IgD-negative memory B cell (primary cell): Measurements from ENCODE around the gene MTNR1A. TPM values are rescaled to one million over a fixed set of nuclear protein-coding genes. Genes with fewer than 3 reads are reported as not detected.

Experiments used
- H3K27ac Mint-ChIP-seq, 3 donors: one replicate each; pipeline ENCODE4 v1.8.0; 2020 to 2022; ENCODE audit warnings: mild to moderate bottlenecking in 3 of 3, mixed read lengths in 3 of 3, moderate library complexity in 1 of 3
- H3K27me3 Mint-ChIP-seq: one replicate; pipeline ENCODE4 v1.8.0; 2021; ENCODE audit warnings: mixed read lengths
- H3K36me3 Mint-ChIP-seq: one replicate; pipeline ENCODE4 v1.8.0; 2020; ENCODE audit warnings: mild to moderate bottlenecking, mixed read lengths
- H3K4me1 Mint-ChIP-seq, 3 donors: one replicate each; pipeline ENCODE4 v1.8.0; 2020 to 2022; ENCODE audit warnings: mixed read lengths in 3 of 3, mild to moderate bottlenecking in 1 of 3
- H3K4me3 Mint-ChIP-seq, 4 donors: one replicate each; pipeline ENCODE4 v1.8.0; 2020 to 2022; ENCODE audit warnings: mild to moderate bottlenecking in 4 of 4, mixed read lengths in 4 of 4, moderate library complexity in 3 of 4
- H3K9me3 Mint-ChIP-seq, 3 donors: one replicate each; pipeline ENCODE4 v1.8.0; 2020 to 2021; ENCODE audit warnings: mixed read lengths in 3 of 3, mild to moderate bottlenecking in 1 of 3
- polyA plus RNA-seq: library from polyadenylated mRNA; unstranded; fragments of 300-500 nt; fragmentation: Illumina TruSeq; gene quantifications from one replicate; pipeline ENCODE4 v1.2.3, GENCODE V29; 2021

The MTNR1A gene
- polyA plus RNA-seq = not detected

DNA sequence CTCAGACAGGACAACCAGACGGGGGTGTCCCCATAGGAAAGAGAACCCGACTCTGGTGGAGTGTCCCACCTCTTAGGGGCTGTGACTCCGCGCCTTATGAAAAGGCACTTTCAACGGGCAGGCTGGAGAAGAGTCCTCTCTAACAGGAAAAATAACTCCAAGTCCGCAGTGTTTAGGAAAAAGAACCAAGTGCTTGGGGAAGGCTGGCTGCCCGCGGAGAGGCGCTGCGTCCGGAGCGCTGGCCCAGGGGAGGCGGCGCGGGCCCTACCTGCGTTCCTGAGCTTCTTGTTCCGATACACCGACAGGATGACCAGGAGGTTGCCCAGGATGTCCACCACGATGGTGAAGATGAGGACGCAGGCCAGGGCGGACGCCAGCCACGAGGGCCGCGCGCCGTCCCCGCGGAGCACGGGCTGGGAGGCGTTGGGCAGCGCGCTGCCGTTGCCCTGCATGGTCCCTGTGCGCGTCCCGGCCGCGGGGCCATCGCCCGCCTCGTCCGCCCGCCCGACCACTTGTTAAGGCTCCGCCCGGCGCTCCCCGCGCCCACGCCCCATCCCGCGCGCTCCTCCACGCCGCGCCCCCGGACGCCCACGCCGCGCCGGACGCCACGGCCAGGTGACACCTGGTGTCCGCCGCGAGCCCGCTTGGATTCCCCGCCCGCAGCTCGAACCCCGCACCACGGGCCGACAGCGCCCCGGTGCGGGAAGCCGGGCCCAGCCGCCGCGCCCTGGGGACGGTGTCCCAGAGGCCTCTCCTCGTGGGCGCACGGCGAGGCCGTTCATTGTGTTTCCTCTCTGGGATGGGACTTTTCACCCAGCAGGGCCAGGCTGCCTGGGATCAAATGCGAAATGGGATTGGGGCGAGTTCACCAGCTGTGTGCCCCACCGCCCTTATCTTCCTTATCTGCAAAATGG lies at the start of gene MTNR1A:
TSS of gene MTNR1A (minus strand) at position 654 of the 914 bp plus-strand sequence. CDS start at position 452, 202 bp downstream.
- peaks cover 4% of the 10 kb centered on the region in 3 donors for H3K9me3 Mint-ChIP-seq
- H3K4me1 Mint-ChIP-seq = no peaks in the 10 kb centered on the region
- peaks cover 7% of the 10 kb centered on the region for H3K27me3 Mint-ChIP-seq
- no peak within 1 kb of the TSS for H3K27ac Mint-ChIP-seq
- peak within 1 kb of the TSS in 1 of 4 donors; percentile 17 for H3K4me3 Mint-ChIP-seq
- no peaks in the 10 kb centered on the region for H3K36me3 Mint-ChIP-seq

DNA sequence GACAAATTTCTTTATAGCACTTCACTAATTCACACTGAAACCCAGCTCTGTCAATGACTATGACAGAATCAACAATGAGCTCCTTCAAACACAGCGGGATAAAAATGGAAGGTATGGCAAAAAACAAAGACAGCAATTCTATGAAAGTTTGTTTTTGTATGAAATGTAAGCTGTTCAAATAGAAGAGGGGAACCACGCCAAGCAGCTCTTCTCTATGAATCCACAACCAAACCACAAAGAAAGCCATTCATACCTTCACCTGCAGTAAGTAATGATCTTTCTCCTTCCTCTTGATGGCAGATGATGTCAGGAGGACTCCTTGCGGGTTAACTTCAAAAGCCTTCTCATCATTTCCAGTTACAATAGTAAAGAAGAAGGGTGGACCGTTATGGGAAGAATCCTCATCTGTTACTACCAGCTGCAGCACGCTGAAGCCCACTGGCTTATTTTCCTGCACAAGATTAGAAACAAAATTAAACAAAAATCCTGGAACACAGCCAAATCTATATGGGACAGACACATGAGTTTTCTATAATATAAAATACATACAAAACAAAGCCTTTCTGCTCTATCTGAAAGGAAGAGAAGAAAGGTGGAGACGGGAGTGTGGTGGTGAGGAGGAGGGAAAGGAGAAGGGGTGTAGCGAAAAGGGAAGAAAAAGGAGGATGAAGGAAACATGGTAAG lies 48.9 kb upstream of the MTNR1A start:
- Mint-ChIP-seq H3K4me1 (no peaks in the 10 kb centered on the region), H3K36me3 (no peaks in the 10 kb centered on the region), H3K9me3 (peaks cover 0 to 7% (median 0%) of the 10 kb centered on the region in 3 donors), H3K4me3 (no peak overlapping the region), H3K27ac (no peak overlapping the region), H3K27me3 (no peaks in the 10 kb centered on the region)

DNA sequence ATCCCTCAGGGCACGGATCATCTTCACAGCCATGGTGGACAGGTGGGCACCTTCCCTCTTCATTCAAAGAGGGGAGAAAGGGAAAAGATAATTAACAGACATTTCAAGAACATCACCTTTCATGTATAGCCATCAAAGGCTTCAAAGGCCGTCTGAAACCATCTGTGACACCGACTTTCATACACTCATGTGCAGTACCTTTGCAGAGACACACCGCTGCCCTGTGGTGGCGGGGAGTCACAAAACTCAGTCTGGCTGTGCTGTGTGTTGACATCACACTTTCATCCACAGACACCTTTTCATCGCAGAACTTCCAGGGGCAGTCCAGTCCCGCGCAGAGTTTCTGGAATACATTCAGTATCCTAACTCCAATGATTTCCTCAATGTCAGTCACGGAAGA lies 47.6 kb upstream of the MTNR1A start:
- Mint-ChIP-seq H3K4me3 (peak overlapping the region in 1 of 4 donors; percentile 45), H3K36me3 (no peaks in the 10 kb centered on the region), H3K9me3 (peaks cover 0 to 4% (median 0%) of the 10 kb centered on the region in 3 donors), H3K27ac (no peak overlapping the region), H3K4me1 (no peaks in the 10 kb centered on the region), H3K27me3 (no peaks in the 10 kb centered on the region)

DNA sequence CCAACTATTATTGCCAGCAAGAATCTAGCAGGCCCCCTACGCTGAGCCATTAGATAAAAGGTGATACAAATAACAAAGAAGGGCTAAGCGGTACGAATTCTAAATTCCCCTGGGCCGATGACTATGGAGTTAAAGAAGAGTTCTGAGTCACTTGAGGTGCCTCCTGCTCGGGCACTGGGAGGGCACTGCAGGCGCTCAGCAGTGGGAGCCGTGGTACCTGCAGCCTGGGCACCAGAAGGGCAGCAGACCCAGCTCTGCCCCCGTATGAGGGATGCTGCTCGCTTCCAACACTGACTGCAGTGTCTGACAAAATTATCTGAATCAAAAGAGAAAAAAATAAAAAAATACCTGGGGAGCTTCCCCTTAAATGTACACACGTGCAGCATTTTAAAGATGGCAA lies 44.1 kb upstream of the MTNR1A start:
- Mint-ChIP-seq H3K4me1 (no peaks in the 10 kb centered on the region), H3K4me3 (no peak overlapping the region), H3K9me3 (peaks cover 0 to 4% (median 0%) of the 10 kb centered on the region in 3 donors), H3K36me3 (no peaks in the 10 kb centered on the region), H3K27me3 (no peaks in the 10 kb centered on the region), H3K27ac (no peak overlapping the region)

DNA sequence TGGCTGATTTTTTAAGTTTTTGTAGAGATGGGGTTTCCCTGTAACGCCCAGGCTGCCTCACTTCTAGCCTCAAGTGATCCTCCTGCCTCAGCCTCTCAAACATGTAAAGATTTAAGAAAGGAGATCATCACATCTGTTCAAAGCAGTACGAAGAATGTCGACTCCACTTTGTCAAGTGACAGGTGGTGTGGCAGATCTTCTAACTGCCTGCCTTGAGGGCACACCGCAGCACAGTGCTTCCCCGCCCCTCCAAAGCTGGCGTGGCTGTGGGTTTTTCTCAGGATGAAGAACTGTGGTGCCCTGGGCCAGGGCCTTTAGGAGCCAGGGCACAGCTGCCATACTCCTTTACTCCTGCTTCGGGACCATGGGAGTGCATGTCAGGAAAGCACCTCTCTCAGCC lies 43.3 kb upstream of the MTNR1A start:
- no peaks in the 10 kb centered on the region for H3K27me3 Mint-ChIP-seq
- no peak overlapping the region for H3K27ac Mint-ChIP-seq
- H3K4me3 Mint-ChIP-seq = no peak overlapping the region
- no peaks in the 10 kb centered on the region for H3K36me3 Mint-ChIP-seq
- H3K4me1 Mint-ChIP-seq = no peaks in the 10 kb centered on the region
- peaks cover 0 to 4% (median 0%) of the 10 kb centered on the region in 3 donors for H3K9me3 Mint-ChIP-seq

DNA sequence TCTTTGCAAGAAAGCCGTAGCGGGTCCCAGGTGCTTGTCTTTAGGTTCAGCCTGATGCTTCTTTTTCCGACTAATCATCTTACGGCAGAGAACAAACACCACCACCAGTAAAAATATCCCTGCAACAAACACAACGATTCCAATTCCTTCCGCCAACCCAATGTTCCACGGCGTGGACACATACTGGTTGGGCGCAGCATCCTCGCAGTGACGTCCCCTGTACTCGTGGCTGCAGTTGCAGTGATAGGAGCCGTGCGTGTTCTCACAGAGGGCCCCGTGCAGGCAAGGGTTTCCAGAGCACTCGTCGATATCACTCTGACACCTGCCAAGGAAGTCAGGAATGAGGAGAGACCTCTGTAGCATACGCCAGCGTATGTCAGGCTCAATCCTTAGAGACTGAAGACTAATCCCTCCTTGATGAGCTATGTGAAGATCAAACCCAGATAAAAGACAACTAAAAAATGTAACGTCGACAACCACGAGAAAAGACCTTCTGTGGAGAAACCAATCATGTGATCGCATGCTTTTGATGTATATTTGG lies 41.6 kb upstream of the MTNR1A start:
- H3K9me3 Mint-ChIP-seq = peaks cover 0 to 4% (median 0%) of the 10 kb centered on the region in 3 donors
- H3K4me3 Mint-ChIP-seq = no peak overlapping the region
- H3K36me3 Mint-ChIP-seq = no peaks in the 10 kb centered on the region
- H3K27me3 Mint-ChIP-seq = no peaks in the 10 kb centered on the region
- no peaks in the 10 kb centered on the region for H3K4me1 Mint-ChIP-seq
- no peak overlapping the region for H3K27ac Mint-ChIP-seq

DNA sequence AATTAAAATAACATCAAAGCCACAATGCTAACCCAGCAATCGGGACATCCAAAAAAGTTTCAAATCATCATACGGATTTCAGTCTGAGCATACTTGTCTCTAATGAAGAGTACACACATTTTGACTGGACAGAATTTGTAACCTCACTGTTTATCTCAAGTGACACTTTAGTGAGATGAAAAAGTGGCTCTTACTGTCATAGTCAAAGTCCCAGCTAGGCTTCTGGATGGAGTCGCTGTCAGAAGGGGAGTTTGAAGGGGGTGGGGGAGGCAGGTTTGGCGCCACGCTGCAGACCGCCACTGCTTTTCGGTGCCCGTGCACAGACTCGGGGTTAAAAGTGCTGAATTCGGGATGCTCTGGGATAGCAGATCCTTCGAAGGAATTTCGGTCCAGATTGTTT lies 41.0 kb upstream of the MTNR1A start:
- H3K9me3 Mint-ChIP-seq = peaks cover 0 to 4% (median 0%) of the 10 kb centered on the region in 3 donors
- H3K36me3 Mint-ChIP-seq = no peaks in the 10 kb centered on the region
- no peak overlapping the region for H3K4me3 Mint-ChIP-seq
- H3K4me1 Mint-ChIP-seq = no peaks in the 10 kb centered on the region
- H3K27me3 Mint-ChIP-seq = no peaks in the 10 kb centered on the region
- no peak overlapping the region for H3K27ac Mint-ChIP-seq

DNA sequence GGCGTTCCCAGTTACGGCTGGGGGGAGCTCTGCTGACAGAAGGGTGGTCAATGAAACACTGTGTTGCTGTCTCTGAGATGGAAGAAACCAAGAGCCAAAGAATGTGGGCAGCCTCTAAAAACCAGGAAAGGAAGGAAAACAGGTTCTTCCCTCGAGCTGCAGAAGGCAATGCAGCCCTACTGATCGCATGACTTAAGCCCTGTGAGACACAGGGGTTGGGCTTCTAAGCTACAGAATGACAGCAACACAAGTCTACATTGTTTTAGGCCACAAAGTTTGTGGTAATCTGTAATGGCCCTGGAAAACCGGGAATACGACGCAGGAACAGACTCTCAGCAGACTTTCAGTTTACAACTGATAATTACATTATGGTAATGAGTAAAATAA lies 38.2 kb upstream of the MTNR1A start:
- Mint-ChIP-seq H3K4me3 (no peak overlapping the region), H3K36me3 (no peaks in the 10 kb centered on the region), H3K27me3 (no peaks in the 10 kb centered on the region), H3K4me1 (no peaks in the 10 kb centered on the region), H3K9me3 (peaks cover 0 to 4% (median 0%) of the 10 kb centered on the region in 3 donors), H3K27ac (no peak overlapping the region)

DNA sequence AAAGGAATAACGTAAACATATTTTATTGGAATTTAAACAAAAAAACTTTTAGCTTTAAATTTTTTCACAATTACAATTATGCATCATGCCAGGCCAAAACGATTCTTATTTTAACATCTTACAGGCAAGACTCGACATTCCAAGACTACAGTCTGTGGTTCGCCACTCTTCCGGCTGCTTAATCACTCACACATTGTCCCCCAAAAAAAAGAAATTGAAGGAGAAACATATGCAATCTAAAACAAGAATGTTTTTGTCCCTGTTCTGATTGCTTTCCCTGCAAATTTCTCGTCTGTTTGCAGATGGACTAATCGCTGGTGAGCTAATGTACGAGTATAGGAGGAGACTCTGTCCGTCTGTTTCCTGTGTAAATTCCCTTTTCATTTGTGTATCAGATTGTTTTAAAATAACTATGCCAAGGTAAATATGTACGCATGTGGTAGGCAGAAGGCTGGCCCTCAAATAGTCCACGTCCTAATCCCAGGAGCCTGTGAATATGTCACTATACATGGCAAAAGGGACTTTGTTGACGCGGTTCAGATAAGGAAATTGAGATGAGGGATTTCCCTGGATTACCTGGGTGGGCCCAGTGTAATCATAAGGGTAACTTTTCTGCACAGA lies 37.7 kb upstream of the MTNR1A start:
- no peaks in the 10 kb centered on the region for H3K36me3 Mint-ChIP-seq
- no peak overlapping the region for H3K27ac Mint-ChIP-seq

DNA sequence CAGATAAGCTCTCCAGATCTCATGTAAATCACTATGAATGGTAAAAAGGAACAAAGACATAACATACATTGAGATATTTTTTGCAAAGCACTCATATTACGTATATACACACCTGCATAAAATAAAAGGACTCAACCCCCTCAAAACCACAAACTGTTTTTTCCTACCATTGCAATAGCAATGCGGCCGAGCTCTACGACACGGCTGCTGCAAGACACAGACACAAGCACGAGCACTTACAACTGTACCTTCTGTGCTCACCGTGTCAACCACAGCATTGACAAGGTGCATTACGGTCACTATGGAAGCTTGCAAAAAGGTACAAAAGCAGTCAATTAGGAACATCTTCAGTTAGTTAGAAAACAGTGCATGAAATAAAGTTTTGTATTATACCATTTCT lies 37.1 kb upstream of the MTNR1A start:
- no peak overlapping the region for H3K27ac Mint-ChIP-seq
- no peaks in the 10 kb centered on the region for H3K4me1 Mint-ChIP-seq
- H3K36me3 Mint-ChIP-seq = no peaks in the 10 kb centered on the region
- peaks cover 0 to 4% (median 0%) of the 10 kb centered on the region in 3 donors for H3K9me3 Mint-ChIP-seq
- H3K27me3 Mint-ChIP-seq = peaks cover 2% of the 10 kb centered on the region
- H3K4me3 Mint-ChIP-seq = no peak overlapping the region

More for the DNA sequence above, 37.7 kb upstream of the MTNR1A start:
- H3K27me3 Mint-ChIP-seq = peaks cover 2% of the 10 kb centered on the region
- no peaks in the 10 kb centered on the region for H3K4me1 Mint-ChIP-seq
- H3K4me3 Mint-ChIP-seq = no peak overlapping the region
- peaks cover 0 to 4% (median 0%) of the 10 kb centered on the region in 3 donors for H3K9me3 Mint-ChIP-seq

DNA sequence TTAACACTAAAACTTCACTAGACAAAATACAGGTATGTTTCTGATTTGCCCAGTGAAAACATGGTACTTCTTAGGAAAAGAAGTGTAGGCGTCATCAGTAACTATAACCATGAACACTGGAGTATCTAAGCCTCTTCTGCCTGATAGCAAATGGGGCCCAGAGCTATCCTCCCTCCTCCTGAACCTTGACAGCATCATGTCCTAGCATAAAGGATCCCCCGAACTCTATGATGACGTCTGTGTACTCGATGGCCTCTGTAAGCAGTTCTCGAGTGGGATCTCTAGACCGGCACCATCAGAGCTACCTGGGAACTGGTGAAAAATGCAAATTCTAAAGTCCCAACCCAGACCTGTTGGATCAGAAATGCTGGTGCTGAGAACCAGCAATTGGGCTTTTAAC lies 36.3 kb upstream of the MTNR1A start:
- Mint-ChIP-seq H3K36me3 (no peaks in the 10 kb centered on the region), H3K4me1 (no peaks in the 10 kb centered on the region), H3K9me3 (no peaks in the 10 kb centered on the region), H3K4me3 (no peak overlapping the region), H3K27me3 (peaks cover 2% of the 10 kb centered on the region), H3K27ac (no peak overlapping the region)

DNA sequence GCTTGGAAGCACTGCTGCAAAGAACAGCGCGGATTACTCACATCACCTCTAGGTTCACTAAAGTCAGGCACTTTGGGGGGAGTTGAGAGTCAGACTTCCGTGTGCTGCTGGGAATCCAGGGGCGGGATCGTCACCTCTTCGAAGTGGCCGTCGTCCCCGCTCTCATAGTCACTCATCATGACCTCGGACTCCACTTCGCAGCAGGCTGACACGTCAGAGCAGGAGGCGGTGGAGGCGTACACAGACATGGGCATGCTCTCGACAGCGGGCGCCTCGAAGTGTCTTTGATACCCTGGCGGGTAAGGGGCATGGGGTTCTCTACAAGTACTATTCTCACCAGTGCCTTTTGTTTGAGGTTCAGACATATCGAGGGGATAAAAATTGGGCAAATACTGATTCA lies 33.1 kb upstream of the MTNR1A start:
- peaks cover 1% of the 10 kb centered on the region for H3K36me3 Mint-ChIP-seq
- H3K27me3 Mint-ChIP-seq = peaks cover 2% of the 10 kb centered on the region
- H3K9me3 Mint-ChIP-seq = no peaks in the 10 kb centered on the region
- no peaks in the 10 kb centered on the region for H3K4me1 Mint-ChIP-seq
- no peak overlapping the region for H3K27ac Mint-ChIP-seq
- no peak overlapping the region for H3K4me3 Mint-ChIP-seq

DNA sequence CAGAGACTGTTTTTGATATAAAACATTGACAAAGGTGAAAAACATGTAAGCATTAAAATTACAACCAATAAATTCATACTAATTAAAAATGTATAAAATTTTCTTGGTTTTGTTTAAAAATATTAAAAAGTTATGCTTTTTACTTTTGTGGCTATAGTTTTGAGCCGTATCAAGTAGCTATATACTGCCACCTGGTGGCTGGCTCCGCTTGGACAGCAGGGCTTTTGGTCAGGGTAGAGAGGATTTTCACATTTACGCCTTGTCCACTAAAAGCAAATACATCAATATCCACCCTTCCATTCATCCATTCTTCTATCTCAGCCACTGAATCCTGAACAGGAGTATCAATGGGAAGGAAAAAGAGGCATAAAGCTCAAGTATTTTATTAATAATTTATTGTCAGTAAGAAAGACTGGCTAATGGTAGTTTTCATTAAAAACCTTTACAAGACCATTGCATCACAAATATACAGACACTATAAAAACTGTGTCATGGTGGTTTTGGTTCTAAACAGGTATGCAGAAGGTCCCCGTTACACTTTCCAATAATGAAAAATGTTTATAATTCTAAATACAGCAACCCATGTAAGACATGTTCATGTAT lies 32.1 kb upstream of the MTNR1A start:
- Mint-ChIP-seq H3K36me3 (peaks cover 1% of the 10 kb centered on the region), H3K4me1 (no peaks in the 10 kb centered on the region), H3K4me3 (no peak overlapping the region), H3K27me3 (peaks cover 2% of the 10 kb centered on the region), H3K9me3 (no peaks in the 10 kb centered on the region), H3K27ac (no peak overlapping the region)

DNA sequence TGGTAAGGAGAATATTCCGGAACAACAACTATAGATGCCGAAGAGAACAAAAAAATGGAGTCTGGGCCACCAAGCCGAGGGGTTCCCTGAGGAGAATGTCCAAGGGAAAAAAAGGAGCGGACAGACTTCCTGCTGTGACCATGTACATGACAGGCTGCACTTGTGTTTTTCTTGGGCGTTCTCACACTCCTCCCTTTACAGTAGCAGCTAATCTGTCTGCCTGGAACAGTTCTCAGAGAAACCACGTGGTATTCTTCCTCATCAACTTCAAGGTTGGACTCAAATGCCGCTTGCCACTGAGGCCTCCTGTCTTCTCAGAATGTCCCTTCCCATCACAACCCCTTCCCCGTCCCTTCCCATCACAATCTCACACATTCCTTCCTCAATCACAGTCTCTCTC lies 30.8 kb upstream of the MTNR1A start:
- H3K4me1 Mint-ChIP-seq = no peaks in the 10 kb centered on the region
- peaks cover 2% of the 10 kb centered on the region for H3K27me3 Mint-ChIP-seq
- H3K4me3 Mint-ChIP-seq = no peak overlapping the region
- H3K9me3 Mint-ChIP-seq = no peaks in the 10 kb centered on the region
- H3K27ac Mint-ChIP-seq = no peak overlapping the region
- peaks cover 1% of the 10 kb centered on the region for H3K36me3 Mint-ChIP-seq

DNA sequence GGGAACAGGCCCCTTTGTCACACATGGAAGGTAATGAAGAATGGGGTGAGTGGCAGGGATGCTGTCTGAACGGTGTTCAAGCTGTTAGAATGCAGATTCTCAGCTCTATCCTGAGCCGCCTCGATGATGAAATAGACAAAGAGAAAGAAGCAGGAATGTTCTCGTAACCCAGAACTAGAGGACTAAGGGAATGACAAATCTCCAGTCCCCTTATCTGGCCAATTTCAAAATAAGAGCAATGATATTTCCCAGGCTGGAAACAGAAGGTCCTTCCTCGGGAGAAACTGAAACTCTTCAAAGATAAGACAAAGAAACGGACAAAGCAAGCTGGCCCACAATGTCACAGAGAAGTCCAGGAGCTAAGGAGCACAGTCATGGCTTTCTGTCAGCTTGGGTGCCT lies 29.5 kb upstream of the MTNR1A start:
- Mint-ChIP-seq H3K4me1 (no peaks in the 10 kb centered on the region), H3K27ac (peak overlapping the region in 1 of 3 donors; percentile 31), H3K36me3 (peaks cover 1% of the 10 kb centered on the region), H3K27me3 (peaks cover 2% of the 10 kb centered on the region), H3K4me3 (no peak overlapping the region), H3K9me3 (peaks cover 0 to 3% (median 0%) of the 10 kb centered on the region in 3 donors)
